Activated CD8-positive, alpha-beta memory T cell treated with anti-CD3 and anti-CD28 coated beads, Interleukin-2, amount 50 U/mL, for 48 hours (primary cell): Measurements from ENCODE around the gene CALCA.

Source experiments
- DNase-seq: peaks from one replicate; pipeline ENCODE4 v3.0.0-alpha.2; 2020

CALCA gene

DNA sequence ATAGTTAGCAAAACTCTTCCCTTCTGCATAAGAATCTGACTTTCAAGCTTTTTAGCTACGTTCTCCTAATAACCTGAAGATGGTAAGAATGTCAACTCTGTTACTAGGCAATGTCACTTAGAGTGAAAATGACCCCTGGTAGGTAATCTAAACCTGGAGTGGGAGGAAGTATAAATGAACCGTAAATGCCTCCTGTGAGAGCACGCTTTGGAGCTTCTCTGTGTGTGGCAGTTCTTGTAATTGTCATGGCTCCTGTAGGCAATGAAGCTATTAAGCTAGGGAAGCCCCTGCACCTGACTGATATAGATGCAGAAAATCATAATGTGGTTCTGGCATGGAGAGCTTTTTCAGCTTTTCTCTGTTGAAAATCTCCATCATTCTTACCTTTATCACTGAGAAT lies 29.4 kb downstream of the CALCA start:
- DNase-seq = no peak

DNA sequence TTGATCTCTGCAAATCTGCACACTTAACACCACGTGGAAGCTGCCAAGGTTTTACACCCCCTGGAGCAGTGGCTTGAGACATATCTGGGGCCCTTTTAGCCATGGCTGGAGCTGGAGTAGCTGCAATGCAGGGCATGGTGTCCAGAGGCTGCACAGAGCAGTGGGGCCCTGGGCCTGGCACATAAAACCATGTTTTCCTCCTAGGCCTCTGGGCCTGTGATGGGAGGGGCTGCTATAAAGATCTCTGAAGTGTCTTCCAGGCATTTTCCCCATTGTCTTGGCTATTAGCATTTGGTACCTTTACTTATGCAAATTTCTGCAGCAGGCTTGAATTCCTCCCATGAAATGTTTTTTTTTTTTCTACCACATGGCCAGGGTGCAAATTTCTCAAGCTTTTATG lies 33.2 kb downstream of the CALCA start:
- DNase-seq = no peak

DNA sequence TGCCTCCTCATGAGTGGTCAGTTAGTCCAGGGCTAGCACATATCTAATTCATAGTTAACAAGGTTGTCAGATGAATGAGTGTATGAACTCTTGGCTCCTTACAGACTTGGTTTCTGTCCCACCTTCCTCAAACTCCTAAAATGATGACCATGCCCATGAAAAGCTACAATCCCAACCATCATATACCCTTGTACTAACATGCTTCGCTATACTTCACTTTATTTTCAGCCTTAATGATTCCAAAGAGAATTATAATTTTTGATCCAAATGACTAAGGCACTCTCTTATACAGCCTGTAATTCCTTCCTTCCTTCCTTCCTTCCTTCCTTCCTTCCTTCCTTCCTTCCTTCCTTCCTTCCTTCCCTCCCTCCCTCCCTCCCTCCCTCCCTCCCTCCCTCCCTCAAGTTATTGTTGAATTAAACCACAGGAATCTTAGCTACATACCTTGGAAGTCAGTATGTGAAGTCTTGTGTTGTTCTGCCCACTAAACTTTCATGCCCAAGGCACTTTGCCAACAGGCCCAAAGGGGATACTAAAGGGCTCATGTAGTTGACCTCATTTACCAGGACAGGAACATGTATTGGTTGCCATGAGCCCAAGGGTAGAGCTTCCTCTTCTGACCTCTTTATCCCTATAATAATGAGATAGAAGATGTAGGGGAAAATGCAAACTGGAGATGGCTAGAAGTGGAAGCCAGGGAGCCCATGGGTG lies 37.4 kb downstream of the CALCA start:
- no peak for DNase-seq

DNA sequence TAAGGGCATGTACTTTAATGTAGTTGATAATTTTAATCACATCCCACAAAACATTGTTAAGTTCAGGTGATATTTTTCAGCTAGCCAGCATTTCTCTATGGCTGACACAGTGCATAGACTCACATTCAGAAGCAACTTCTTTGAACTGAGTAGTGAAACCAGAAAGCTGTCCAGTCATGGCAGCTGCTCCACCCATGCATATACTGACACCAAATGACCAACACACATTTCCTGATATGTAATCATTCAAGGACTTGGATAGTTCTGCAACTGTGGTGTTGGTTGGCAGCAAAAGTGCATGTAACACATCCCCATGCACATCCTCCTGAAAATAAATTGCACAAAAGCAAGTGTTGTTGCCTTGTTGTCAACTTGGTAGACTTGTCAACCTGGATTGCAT lies 39.7 kb downstream of the CALCA start:
- DNase-seq = no peak

DNA sequence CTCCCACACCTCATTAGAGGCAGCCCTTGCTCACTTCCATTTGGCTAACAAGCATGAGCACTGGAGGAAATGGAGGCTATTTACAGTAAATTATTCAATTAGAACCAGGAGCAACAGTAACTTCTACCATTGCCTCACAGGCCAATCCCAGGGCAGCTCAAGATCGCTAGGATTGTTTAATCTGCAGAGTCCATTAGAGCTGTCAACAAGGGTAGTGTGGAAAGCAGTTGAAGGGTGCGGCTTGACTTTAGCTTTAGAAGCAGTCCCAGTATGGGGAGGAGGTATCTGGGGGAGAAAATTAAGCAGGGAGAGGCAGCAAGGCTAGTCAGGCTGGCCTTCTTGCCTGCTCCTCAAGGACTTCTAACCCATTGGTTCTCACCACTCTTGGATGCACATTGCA lies 41.8 kb downstream of the CALCA start:
- no peak for DNase-seq

DNA sequence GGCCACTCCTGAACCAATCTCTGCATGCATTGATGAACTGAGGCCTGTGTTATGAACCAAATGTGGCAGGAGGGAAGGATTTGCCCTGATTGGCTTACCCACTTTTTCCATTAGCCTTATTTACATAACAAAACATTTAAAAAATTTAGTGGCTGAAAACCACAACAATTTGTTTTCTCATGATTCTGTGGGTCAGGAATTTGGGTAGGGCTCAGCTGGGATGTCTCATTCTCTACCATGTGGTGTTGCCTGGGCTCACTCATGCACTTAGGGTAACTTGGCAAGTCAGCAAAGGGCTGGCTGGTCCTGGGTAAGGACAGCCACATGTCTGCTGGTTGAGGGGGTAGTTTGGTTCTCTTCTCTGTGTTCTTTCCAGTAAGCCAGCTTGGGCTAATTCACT lies 45.0 kb downstream of the CALCA start:
- DNase-seq = no peak

DNA sequence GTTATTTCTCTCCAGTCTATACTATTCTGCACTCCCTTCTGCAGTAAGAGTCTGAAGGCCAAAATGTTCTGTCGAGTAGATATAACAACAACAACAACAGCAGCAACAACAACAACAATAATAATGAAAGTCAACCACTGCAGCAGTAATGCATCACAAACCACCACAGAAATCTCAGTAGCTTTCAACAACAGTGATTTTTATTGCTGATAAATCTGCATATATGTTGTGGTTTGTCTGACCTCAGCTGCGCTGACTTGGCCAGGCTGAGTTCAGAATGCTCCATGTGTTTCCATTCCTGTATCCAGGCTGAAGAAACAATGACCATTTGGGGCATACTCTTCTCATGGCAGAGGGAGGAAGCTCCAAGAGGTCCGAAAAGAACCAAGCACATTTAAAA lies 47.8 kb downstream of the CALCA start:
- DNase-seq = no peak
